ENCODE data around the gene ANKRD16.

DNA sequence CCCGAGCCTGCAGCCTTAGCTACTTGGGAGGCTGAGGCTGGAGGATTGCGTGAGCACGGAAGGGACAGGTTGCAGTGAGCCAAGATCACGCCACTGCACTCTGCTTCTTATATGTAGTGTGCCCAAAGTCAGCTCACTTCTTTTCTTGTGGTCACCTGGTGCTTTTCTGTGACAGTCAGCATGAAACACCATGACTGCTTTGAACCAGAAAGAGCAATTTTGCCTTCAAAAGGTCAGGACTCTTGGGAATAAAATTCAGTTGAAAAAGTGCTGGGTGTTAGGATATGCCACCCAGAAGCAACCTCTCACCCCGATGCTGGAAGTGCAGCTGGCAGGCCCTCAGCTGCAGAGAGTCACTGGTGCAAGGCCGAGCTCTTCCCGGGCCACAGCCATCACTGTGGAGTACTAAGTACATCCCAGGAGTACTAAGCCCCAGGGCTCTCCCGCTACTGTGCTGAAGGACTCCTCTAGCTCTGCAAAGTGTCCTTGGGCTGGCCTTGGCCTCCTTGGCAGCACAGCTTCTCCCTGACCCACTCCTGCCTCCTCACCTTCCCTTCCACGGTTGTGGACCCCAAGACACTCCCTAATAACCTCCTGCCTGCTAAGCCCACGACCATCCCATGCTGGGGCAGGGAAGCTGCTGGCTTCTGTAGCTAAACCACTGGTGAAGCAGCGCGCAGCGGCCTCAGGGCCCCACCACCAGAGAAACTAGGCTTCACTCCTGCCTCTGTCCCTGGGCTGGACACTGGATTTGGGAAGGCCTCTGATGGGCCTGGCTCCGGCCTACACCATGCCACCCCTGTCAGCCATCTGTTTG, 58.9 kb downstream of the ANKRD16 start:
- TF ChIP-seq RXRA (CRISPR knock-in tag; IDR thresholded peaks at IDR 0.05) (no peak), POLR2A (IDR thresholded peaks at IDR 0.05; ENCODE audit: insufficient read depth in 1 of 2, low read depth in 2 of 2, low read length in 2 of 2) (no peak)
- TF ChIP-seq, protein P1, sequence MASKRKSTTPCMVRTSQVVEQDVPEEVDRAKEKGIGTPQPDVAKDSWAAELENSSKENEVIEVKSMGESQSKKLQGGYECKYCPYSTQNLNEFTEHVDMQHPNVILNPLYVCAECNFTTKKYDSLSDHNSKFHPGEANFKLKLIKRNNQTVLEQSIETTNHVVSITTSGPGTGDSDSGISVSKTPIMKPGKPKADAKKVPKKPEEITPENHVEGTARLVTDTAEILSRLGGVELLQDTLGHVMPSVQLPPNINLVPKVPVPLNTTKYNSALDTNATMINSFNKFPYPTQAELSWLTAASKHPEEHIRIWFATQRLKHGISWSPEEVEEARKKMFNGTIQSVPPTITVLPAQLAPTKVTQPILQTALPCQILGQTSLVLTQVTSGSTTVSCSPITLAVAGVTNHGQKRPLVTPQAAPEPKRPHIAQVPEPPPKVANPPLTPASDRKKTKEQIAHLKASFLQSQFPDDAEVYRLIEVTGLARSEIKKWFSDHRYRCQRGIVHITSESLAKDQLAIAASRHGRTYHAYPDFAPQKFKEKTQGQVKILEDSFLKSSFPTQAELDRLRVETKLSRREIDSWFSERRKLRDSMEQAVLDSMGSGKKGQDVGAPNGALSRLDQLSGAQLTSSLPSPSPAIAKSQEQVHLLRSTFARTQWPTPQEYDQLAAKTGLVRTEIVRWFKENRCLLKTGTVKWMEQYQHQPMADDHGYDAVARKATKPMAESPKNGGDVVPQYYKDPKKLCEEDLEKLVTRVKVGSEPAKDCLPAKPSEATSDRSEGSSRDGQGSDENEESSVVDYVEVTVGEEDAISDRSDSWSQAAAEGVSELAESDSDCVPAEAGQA (IDR thresholded peaks at IDR 0.05; ENCODE audit: low read depth), result no peak
- TF ChIP-seq, protein P1 (CRISPR knock-in tag; IDR thresholded peaks at IDR 0.05; ENCODE audit: borderline replicate concordance), result no peak
